AG04450 (cell line): ENCODE measurements around the gene PRKG2. TPM values are rescaled to one million over a fixed set of nuclear protein-coding genes. Genes with fewer than 3 reads are reported as not detected.
A peak's percentile ranks its signal among the peaks of the same experiment; 100 is the strongest.

ENCODE experiments used
- CTCF ChIA-PET: fragments of 300-600, 350-600 bp; formaldehyde crosslinking; extraction: SDS; loops from one replicate; lab custom pipeline; 2022; ENCODE audit warnings: antibody characterized with exemption, inconsistent platforms; lab: Charles Lee
- POLR2A ChIA-PET: fragments of 350-600 bp; formaldehyde crosslinking; extraction: SDS; loops from one replicate; lab custom pipeline; 2021; ENCODE audit warnings: antibody characterized with exemption, inconsistent platforms; lab: Yijun Ruan, JAX
- DNase-seq: peaks from one replicate; pipeline ENCODE4 v3.0.0-alpha.2; 2011; ENCODE audit warnings: low read depth, low spot score
- H3K27ac ChIP-seq: one replicate; pipeline ENCODE4 v1.5.1; 2012; ENCODE audit warnings: low read depth, low read length, control low read depth
- H3K27me3 ChIP-seq: one replicate; pipeline ENCODE4 v1.6.0; 2012; ENCODE audit warnings: low read length; ENCODE audit not compliant: control insufficient read depth, insufficient read depth
- H3K4me3 ChIP-seq: 2 replicates; pipeline ENCODE4 v1.5.1; 2011; ENCODE audit warnings: mild to moderate bottlenecking, low read depth, low read length, control low read depth
- H3K9me3 ChIP-seq: 2 replicates; pipeline ENCODE4 v1.5.1; 2012; ENCODE audit warnings: low read length; ENCODE audit not compliant: control insufficient read depth, insufficient read depth
- polyA plus RNA-seq: library from polyadenylated mRNA; depleted of rRNA; stranded (reverse); fragments of >200 nt; gene quantifications from 2 replicates; pipeline ENCODE4 v1.2.3, GENCODE V29; 2011
- TF ChIP-seq, protein P1 (sequence below): IDR thresholded peaks from 2 replicates; pipeline ENCODE4 v1.5.1; 2011; ENCODE audit warnings: low read depth, low read length, control low read depth, inconsistent platforms

PRKG2 gene
- polyA plus RNA-seq, 1 experiment: 1.6 TPM

DNA sequence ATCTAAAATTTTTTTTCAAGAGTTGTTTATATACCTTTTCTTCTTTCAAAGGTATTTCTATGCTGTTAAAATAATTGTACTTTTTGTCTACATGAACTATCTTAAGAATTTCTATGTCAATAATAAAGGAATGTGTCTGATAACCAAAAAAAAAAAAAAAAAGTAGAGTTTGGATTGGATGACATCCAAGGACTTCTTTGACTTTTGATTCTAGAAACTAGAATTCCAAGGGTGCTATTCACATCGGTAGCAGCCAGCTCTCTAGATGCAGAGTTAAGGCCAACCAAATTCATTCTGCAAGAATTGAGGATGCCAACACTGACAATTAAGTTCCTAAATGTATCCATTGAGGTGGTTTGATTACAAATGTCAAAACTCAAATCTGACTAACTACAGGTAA, 42.0 kb upstream of the PRKG2 start:
- peak; percentile 13 for DNase-seq
- CTCF ChIA-PET: interaction anchor here (0.6 to 2.9 kb wide), 3 partner anchors 94 to 187 kb away, joined by 3 to 11 read pairs (median 4); no protein-coding TSS in a partner anchor
- no peaks in the 10 kb centered on the region for H3K27me3 ChIP-seq
- POLR2A ChIA-PET: no interaction called here
- H3K9me3 ChIP-seq: no peaks in the 10 kb centered on the region
- TF ChIP-seq, protein P1, sequence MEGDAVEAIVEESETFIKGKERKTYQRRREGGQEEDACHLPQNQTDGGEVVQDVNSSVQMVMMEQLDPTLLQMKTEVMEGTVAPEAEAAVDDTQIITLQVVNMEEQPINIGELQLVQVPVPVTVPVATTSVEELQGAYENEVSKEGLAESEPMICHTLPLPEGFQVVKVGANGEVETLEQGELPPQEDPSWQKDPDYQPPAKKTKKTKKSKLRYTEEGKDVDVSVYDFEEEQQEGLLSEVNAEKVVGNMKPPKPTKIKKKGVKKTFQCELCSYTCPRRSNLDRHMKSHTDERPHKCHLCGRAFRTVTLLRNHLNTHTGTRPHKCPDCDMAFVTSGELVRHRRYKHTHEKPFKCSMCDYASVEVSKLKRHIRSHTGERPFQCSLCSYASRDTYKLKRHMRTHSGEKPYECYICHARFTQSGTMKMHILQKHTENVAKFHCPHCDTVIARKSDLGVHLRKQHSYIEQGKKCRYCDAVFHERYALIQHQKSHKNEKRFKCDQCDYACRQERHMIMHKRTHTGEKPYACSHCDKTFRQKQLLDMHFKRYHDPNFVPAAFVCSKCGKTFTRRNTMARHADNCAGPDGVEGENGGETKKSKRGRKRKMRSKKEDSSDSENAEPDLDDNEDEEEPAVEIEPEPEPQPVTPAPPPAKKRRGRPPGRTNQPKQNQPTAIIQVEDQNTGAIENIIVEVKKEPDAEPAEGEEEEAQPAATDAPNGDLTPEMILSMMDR: no peak
- no peak overlapping the region for H3K27ac ChIP-seq
- no peak overlapping the region for H3K4me3 ChIP-seq

DNA sequence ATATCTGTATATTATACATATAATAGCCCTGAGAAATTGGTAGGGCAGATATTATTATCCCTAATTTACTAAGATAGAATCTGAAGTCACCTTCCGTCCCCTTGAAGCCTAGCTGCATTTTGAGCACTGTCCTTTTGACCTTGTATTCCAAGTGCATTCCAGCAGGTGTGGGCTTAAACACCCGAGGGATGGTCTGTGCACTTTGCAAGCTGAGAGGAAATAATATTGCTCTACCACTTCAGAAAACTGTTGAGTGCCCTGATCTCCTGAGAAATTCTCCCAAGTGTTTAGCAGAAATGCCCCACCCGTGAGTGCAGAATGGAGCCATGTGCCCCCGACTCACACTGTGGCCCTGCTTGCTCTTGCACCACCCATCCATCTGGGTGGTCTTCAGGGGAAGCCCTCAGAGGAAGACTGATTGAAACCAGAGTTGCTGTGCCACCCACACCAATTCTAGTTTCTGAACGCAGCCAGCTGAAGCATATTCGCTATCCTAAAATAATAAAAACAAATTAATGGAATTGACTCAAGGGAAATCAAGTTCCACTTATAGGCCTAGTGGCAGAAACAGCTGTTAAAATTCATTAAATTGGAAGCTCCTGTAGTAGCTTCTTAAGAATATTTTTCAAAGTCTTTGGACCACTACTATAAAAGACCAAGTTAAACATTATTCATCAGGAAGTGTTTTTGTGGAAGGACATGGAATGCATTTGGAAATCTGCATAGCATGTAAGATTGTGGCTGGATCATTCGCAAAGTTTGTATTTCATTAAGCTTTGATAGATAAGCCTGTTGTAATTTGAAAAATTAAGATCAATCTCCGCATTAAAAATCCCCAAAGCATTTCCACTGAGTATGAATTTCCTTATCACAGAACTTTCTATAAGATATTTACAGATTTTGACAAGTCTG, 41.3 kb upstream of the PRKG2 start:
- no peak overlapping the region for H3K27ac ChIP-seq
- ChIA-PET CTCF (interaction anchor here (1.6 to 2.9 kb wide), 2 partner anchors 95 to 186 kb away, joined by 3 to 11 read pairs; no protein-coding TSS in a partner anchor), POLR2A (interaction anchor here (1.2 to 1.8 kb wide), 4 partner anchors 12 to 96 kb away, joined by 3 to 10 read pairs (median 4); partner anchors contain the start of gene PRKG2)
- TF ChIP-seq, protein P1: no peak
- no peaks in the 10 kb centered on the region for H3K9me3 ChIP-seq
- H3K4me3 ChIP-seq: no peak overlapping the region
- no peak for DNase-seq
- no peaks in the 10 kb centered on the region for H3K27me3 ChIP-seq

DNA sequence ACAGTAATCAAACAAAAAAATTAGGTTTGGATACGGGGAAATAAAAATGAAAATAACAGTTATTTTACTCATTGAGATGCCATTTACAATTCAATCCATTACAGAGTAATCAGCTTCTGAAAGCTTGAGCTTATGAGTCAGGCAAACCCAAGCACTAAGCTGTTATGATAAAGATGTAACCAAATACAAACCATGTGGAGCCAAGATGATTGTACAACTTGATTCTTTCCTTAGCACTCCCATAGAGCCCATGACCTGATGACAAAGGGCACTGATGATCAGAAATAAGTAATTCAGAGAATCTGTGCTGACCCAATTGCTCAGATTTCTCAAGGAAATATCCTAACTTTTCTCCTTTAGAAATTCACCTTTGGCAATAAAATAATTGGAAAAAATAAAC, 40.5 kb upstream of the PRKG2 start:
- ChIA-PET CTCF (interaction anchor here (1.6 to 2.9 kb wide), 2 partner anchors 96 to 186 kb away, joined by 3 to 11 read pairs; no protein-coding TSS in a partner anchor), POLR2A (interaction anchor here (1.2 to 1.8 kb wide), 4 partner anchors 13 to 97 kb away, joined by 3 to 10 read pairs (median 4); partner anchors contain the start of gene PRKG2)
- peak; percentile 66 for DNase-seq
- TF ChIP-seq, protein P1: no peak
- H3K9me3 ChIP-seq: no peaks in the 10 kb centered on the region
- no peak overlapping the region for H3K27ac ChIP-seq
- H3K4me3 ChIP-seq: no peak overlapping the region
- H3K27me3 ChIP-seq: no peaks in the 10 kb centered on the region

DNA sequence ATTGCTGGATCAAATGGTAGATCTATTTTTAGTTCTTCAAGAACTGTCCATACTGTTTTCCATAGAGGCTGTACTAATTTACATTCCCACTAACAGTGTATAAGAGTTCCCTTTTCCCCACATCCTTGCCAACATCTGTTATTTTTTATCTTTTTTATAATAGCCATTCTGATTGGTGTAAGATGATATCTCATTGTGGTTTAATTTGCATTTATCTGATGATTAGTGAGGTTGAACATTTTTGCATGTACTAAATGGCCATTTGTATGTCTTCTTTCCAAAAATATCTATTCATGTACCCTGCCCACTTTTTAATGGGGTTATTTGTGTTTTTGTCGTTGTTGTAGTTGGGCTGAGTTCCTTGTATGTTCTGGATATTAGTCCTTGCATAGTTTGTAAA, 35.4 kb upstream of the PRKG2 start:
- no peak overlapping the region for H3K27ac ChIP-seq
- H3K4me3 ChIP-seq: no peak overlapping the region
- no peak for DNase-seq
- no peaks in the 10 kb centered on the region for H3K27me3 ChIP-seq
- POLR2A ChIA-PET: no interaction called here
- H3K9me3 ChIP-seq: no peaks in the 10 kb centered on the region
- TF ChIP-seq, protein P1: no peak
- CTCF ChIA-PET: no interaction called here
